HCT116 (cell line): ENCODE data around the gene ARMC3. TPM values are rescaled to one million over a fixed set of nuclear protein-coding genes. Genes with fewer than 3 reads are reported as not detected.
"Not testable (repeated sequence)": the region's sequence is repeated elsewhere in the genome, so short reads cannot be mapped to it uniquely, and the experiment has no call there.

Experiments
- ATAC-seq: fragments of 200-7000 bp; cut with Tn5 transposase; 2 replicates; pipeline ENCODE4 v1.9.1; 2020; ENCODE audit warnings: mild to moderate bottlenecking, moderate library complexity
- BruUV-seq: library from RNA; stranded (reverse); fragments of 400-500 nt; replicated peaks from 2 replicates; lab custom pipeline; 2021; lab: Mats Ljungman, UMichigan
- CTCF ChIA-PET: fragments of 300-600 bp; sonication (Branson Sonifier 250); formaldehyde crosslinking; loops from one replicate; lab custom pipeline; 2021; ENCODE audit warnings: antibody characterized with exemption; lab: Charles Lee
- POLR2A ChIA-PET: fragments of 300-600, 350-600 bp; sonication (Branson Sonifier 250); formaldehyde crosslinking; loops from one replicate; lab custom pipeline; 2021; ENCODE audit warnings: antibody characterized with exemption; lab: Charles Lee
- RAD21 ChIA-PET, 2 experiments: fragments of 300-600 bp; sonication (Branson Sonifier 250); formaldehyde crosslinking; loops; one replicate each; lab custom pipeline; 2023; ENCODE audit warnings: low total read pairs in 2 of 2; ENCODE audit not compliant: uncharacterized antibody in 2 of 2, unreplicated experiment in 2 of 2, low non-redundant PET in 1 of 2; lab: Charles Lee
- DNase-seq: peaks from one replicate; pipeline ENCODE4 v3.0.0-alpha.2; 2010; ENCODE audit warnings: low read depth, low spot score
- H2AFZ ChIP-seq: fragments of 200-600 bp; shearing (Covaris generic), sonication (generic); 2 replicates; pipeline ENCODE4 v1.6.1; 2017; ENCODE audit warnings: low read depth, mixed run types, mixed read lengths, antibody characterized with exemption, low read length; ENCODE audit not compliant: poor library complexity, severe bottlenecking
- H3K27ac ChIP-seq: 2 replicates; pipeline ENCODE4 v1.5.1; 2012; ENCODE audit warnings: low read depth, low read length
- H3K27me3 ChIP-seq: fragments of 200-600 bp; sonication (generic); 2 replicates; pipeline ENCODE4 v1.6.1; 2016; ENCODE audit warnings: mixed run types, low read length, mixed read lengths; ENCODE audit not compliant: insufficient read depth
- H3K36me3 ChIP-seq, 2 experiments: fragments of 200-500 bp in 1 of 2; fragments of 200-600 bp in 1 of 2; sonication (Bioruptor generic) in 1 of 2; sonication (generic) in 1 of 2; 2 replicates each; pipeline versions ENCODE4 v1.5.1 to v1.6.1; 2014 to 2016; ENCODE audit warnings: low read length in 2 of 2, inconsistent platforms in 1 of 2, mixed read lengths in 1 of 2, mixed run types in 1 of 2; ENCODE audit not compliant: insufficient read depth in 2 of 2, control insufficient read depth in 1 of 2
- H3K4me1 ChIP-seq, 2 experiments: fragments of 200-600 bp in 1 of 2; sonication (generic) in 1 of 2; 2 replicates each; pipeline versions ENCODE4 v1.5.1 to v1.6.1; 2012 to 2017; ENCODE audit warnings: low read length in 2 of 2, inconsistent platforms in 1 of 2, mild to moderate bottlenecking in 1 of 2, mixed read lengths in 1 of 2, mixed run types in 1 of 2, moderate library complexity in 1 of 2; ENCODE audit not compliant: insufficient read depth in 2 of 2, control insufficient read depth in 1 of 2
- H3K4me2 ChIP-seq: fragments of 200-600 bp; sonication (generic); 2 replicates; pipeline ENCODE4 v1.6.1; 2017; ENCODE audit warnings: mixed run types, low read length, mixed read lengths
- H3K4me3 ChIP-seq, 2 experiments: fragments of 200-600 bp in 1 of 2; sonication (generic) in 1 of 2; replicated peaks in 1 of 2; 2 replicates each; pipeline ENCODE4 v1.5.1; 2011 to 2016; ENCODE audit warnings: low read length in 2 of 2, control low read depth in 1 of 2, low read depth in 1 of 2, mild to moderate bottlenecking in 1 of 2, mixed read lengths in 1 of 2, mixed run types in 1 of 2
- H3K79me2 ChIP-seq: fragments of 200-600 bp; sonication (generic); 2 replicates; pipeline ENCODE4 v1.6.1; 2017; ENCODE audit warnings: mild to moderate bottlenecking, mixed run types, low read length, moderate library complexity, mixed read lengths; ENCODE audit not compliant: insufficient read depth
- H3K9ac ChIP-seq: fragments of 200-600 bp; sonication (generic); 2 replicates; pipeline ENCODE4 v1.6.1; 2016; ENCODE audit warnings: low read length, mixed read lengths
- H3K9me2 ChIP-seq: fragments of 200-600 bp; sonication (generic), shearing (Covaris generic); 2 replicates; pipeline ENCODE4 v1.6.1; 2017; ENCODE audit warnings: mixed run types, mild to moderate bottlenecking, moderate library complexity; ENCODE audit not compliant: insufficient read depth
- H3K9me3 ChIP-seq, 2 experiments: fragments of 200-500 bp in 1 of 2; fragments of 200-600 bp in 1 of 2; sonication (Bioruptor generic) in 1 of 2; sonication (generic) in 1 of 2; 2 replicates each; pipeline ENCODE4 v1.6.1; 2014 to 2017; ENCODE audit warnings: low read length in 2 of 2, mixed read lengths in 2 of 2, inconsistent platforms in 1 of 2, low read depth in 1 of 2, mild to moderate bottlenecking in 1 of 2, mixed run types in 1 of 2, moderate library complexity in 1 of 2; ENCODE audit not compliant: control insufficient read depth in 1 of 2, insufficient read depth in 1 of 2
- H4K20me1 ChIP-seq: fragments of 200-600 bp; sonication (generic), shearing (Covaris generic); 2 replicates; pipeline ENCODE4 v1.6.1; 2017; ENCODE audit warnings: mixed run types, mild to moderate bottlenecking, moderate library complexity; ENCODE audit not compliant: insufficient read depth
- ATF3 ChIP-seq: IDR thresholded peaks from 2 replicates; pipeline ENCODE4 v1.6.1; 2012
- CEBPB ChIP-seq: IDR thresholded peaks from 2 replicates; pipeline ENCODE4 v1.6.1; 2012; ENCODE audit warnings: low read depth
- MAX ChIP-seq: IDR thresholded peaks from 2 replicates; pipeline ENCODE4 v1.6.1; 2012
- SP1 ChIP-seq: IDR thresholded peaks from 2 replicates; pipeline ENCODE4 v1.6.1; 2012; ENCODE audit warnings: low read depth
- YY1 ChIP-seq: IDR thresholded peaks from 2 replicates; pipeline ENCODE4 v1.6.1; 2011; ENCODE audit warnings: low read length, low read depth, moderate library complexity, mild to moderate bottlenecking; ENCODE audit not compliant: insufficient replicate concordance; ENCODE audit errors: extremely low read depth
- ZNF274 ChIP-seq: fragments of 200-500 bp; sonication (Bioruptor generic); IDR thresholded peaks from 2 replicates; pipeline ENCODE4 v1.6.1; 2014; ENCODE audit warnings: mild to moderate bottlenecking, low read depth, low read length, inconsistent platforms
- intact Hi-C: fragments of 100-400 bp; cut with micrococcal nuclease; formaldehyde crosslinking; loops from 2 replicates; pipeline ENCODE4 v1.10.0; 2022
- total RNA-seq: library from RNA; stranded (reverse); gene quantifications from one replicate; pipeline ENCODE4 v1.2.1, GENCODE V29; 2021; ENCODE audit not compliant: unreplicated experiment

ARMC3 gene
- total RNA-seq, 1 experiment from 2014 or later: 2.6 TPM

GRCh38 chr10:23069019-23069815 lies 141.4 kb downstream of the ARMC3 start:
- Histone ChIP-seq H3K36me3 (no peaks in the 10 kb centered on the region), H3K9me3 (no peaks in the 10 kb centered on the region), H4K20me1 (no peaks in the 10 kb centered on the region), H3K9ac (no peak overlapping the region), H3K79me2 (no peaks in the 10 kb centered on the region), H3K27ac (no peak overlapping the region), H3K4me3 (no peak overlapping the region), H3K4me1 (peaks cover 4 to 11% of the 10 kb centered on the region in 2 experiments; a peak in 3 of 4 replicates), H3K27me3 (no peaks in the 10 kb centered on the region), H2AFZ (no peak overlapping the region), H3K9me2 (no peaks in the 10 kb centered on the region), H3K4me2 (no peak overlapping the region)
- no TSS peak for BruUV-seq
- TF ChIP-seq ATF3 (no peak), CEBPB (no peak), SP1 (no peak), ZNF274 (no peak), YY1 (no peak), MAX (no peak)
- intact Hi-C loops: loop anchor here (2.0 to 10.0 kb wide), 3 partner anchors 80 to 814 kb away; no protein-coding TSS in a partner anchor
- ChIA-PET CTCF (no interaction called here), RAD21 (no interaction called here), POLR2A (no interaction called here)
- DNase-seq (no peak), ATAC-seq (no peak)

GRCh38 chr10:23070092-23070912 lies 142.4 kb downstream of the ARMC3 start:
- BruUV-seq, POLR2A ChIA-PET, ATAC-seq, H3K27me3 ChIP-seq, intact Hi-C loops, H3K9me3 ChIP-seq, H3K27ac ChIP-seq, H3K4me3 ChIP-seq, H3K9me2 ChIP-seq, H3K4me2 ChIP-seq, RAD21 ChIA-PET, CTCF ChIA-PET, H3K79me2 ChIP-seq, H2AFZ ChIP-seq, H3K9ac ChIP-seq, H3K36me3 ChIP-seq, DNase-seq, H4K20me1 ChIP-seq, H3K4me1 ChIP-seq: not testable (repeated sequence)
